ENCODE data around the gene UNC93B1.

UNC93B1 gene

DNA sequence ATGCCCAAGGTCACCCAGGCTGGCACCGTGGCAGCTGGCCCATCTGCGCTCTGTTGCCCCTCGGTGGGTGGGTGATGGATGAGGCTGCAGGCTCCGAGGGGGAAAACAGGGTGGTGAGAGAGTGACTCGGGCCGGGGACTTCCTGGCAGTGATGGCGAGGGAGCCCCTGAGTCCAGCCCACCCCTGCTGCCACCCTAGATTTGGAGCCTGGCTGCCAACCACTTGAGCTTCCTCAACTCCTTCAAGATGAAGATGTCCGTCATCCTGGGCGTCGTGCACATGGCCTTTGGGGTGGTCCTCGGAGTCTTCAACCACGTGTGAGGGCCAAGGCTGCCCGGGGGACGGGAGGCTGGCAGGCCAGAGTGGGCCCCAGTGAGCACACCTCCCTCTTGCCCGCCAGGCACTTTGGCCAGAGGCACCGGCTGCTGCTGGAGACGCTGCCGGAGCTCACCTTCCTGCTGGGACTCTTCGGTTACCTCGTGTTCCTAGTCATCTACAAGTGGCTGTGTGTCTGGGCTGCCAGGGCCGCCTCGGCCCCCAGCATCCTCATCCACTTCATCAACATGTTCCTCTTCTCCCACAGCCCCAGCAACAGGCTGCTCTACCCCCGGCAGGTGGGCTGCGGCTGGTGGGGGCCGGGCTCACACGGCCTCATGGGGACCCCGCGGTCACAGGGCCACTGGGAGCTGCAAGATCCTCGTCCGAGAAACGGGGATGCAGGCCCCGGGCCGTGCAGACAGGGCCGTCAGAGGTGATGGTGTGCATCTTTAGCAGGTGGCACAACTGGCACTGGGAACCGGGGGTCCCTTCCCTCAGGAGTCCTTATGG is 45.0 kb upstream of the UNC93B1 start:
- Histone ChIP-seq H3K4me3 (ENCODE audit: low read length in 2 of 2) (no peak overlapping the region), H3K9me3 (replicated peaks in 1 of 2; ENCODE audit: control insufficient read depth in 2 of 2, insufficient read depth in 1 of 2, low read depth in 1 of 2, low read length in 2 of 2) (peaks cover 0 to 2% of the 10 kb centered on the region in 2 donors), H4K8ac (ENCODE audit: low read depth, low read length) (no peak overlapping the region), H3K27me3 (ENCODE audit: control insufficient read depth in 3 of 3, insufficient read depth in 3 of 3, low read depth in 1 of 3, low read length in 3 of 3) (no peaks in the 10 kb centered on the region), H3K23ac (ENCODE audit: low read depth, low read length, poor library complexity) (no peak overlapping the region), H2BK5ac (ENCODE audit: low read length) (peak overlapping the region; percentile 53), H3K4ac (ENCODE audit: low read length) (no peak overlapping the region), H2AFZ (ENCODE audit: low read length) (peak overlapping the region; percentile 15), H3K79me1 (ENCODE audit: low read depth, low read length) (peaks cover 2% of the 10 kb centered on the region), H3K36me3 (replicated peaks in 1 of 2; ENCODE audit: control insufficient read depth in 2 of 2, insufficient read depth in 2 of 2, low read length in 2 of 2) (no peaks in the 10 kb centered on the region), H4K91ac (ENCODE audit: low read depth, low read length, poor library complexity) (no peak overlapping the region), H3K4me1 (ENCODE audit: control insufficient read depth in 2 of 2, insufficient read depth in 1 of 2, low read depth in 1 of 2, low read length in 2 of 2) (peaks cover 0 to 3% of the 10 kb centered on the region in 2 donors), H2BK120ac (ENCODE audit: low read depth, low read length) (no peak overlapping the region), H3K14ac (ENCODE audit: low read length) (peak overlapping the region; percentile 1), H3K18ac (ENCODE audit: low read length) (no peak overlapping the region), H3K4me2 (ENCODE audit: insufficient read depth, low read length, poor library complexity, severe bottlenecking) (no peak overlapping the region), H3K9ac (ENCODE audit: low read depth, low read length, poor library complexity) (peak overlapping the region; percentile 63), H2BK12ac (ENCODE audit: low read length) (peak overlapping the region; percentile 9), H2BK15ac (ENCODE audit: low read length) (no peak overlapping the region), H2AK5ac (ENCODE audit: low read depth, low read length) (no peak overlapping the region), H3K27ac (replicated peaks; ENCODE audit: low read length) (no peak overlapping the region)
- DNase-seq (ENCODE audit: low spot score) = no peak
- WGBS, 2 donors (ENCODE audit: extremely low coverage in 2 of 2, insufficient read length in 2 of 2, insufficient replicate concordance in 1 of 2) = no CpG with 5 or more reads among the region's 35 CpGs

GRCh38 chr11:68047437-68048290 is 43.8 kb upstream of the UNC93B1 start:
- H2AK5ac ChIP-seq (ENCODE audit: low read depth, low read length) = peak overlapping the region; percentile 75
- H3K4ac ChIP-seq (ENCODE audit: low read length) = peak overlapping the region; percentile 23
- H3K23ac ChIP-seq (ENCODE audit: low read depth, low read length, poor library complexity) = no peak overlapping the region
- peaks cover 0 to 2% of the 10 kb centered on the region in 2 donors for H3K9me3 ChIP-seq (replicated peaks in 1 of 2; ENCODE audit: control insufficient read depth in 2 of 2, insufficient read depth in 1 of 2, low read depth in 1 of 2, low read length in 2 of 2)
- H3K18ac ChIP-seq (ENCODE audit: low read length) = peak overlapping the region; percentile 64
- H3K14ac ChIP-seq (ENCODE audit: low read length) = no peak overlapping the region
- no peak for DNase-seq (ENCODE audit: low spot score)
- peak overlapping the region; percentile 87 for H2BK15ac ChIP-seq (ENCODE audit: low read length)
- H3K4me3 ChIP-seq (ENCODE audit: low read length in 2 of 2) = no peak overlapping the region
- H3K36me3 ChIP-seq (replicated peaks in 1 of 2; ENCODE audit: control insufficient read depth in 2 of 2, insufficient read depth in 2 of 2, low read length in 2 of 2) = no peaks in the 10 kb centered on the region
- no CpG with 5 or more reads among the region's 37 CpGs for WGBS, 2 donors (ENCODE audit: extremely low coverage in 2 of 2, insufficient read length in 2 of 2, insufficient replicate concordance in 1 of 2)
- no peak overlapping the region for H2BK120ac ChIP-seq (ENCODE audit: low read depth, low read length)
- H4K91ac ChIP-seq (ENCODE audit: low read depth, low read length, poor library complexity) = no peak overlapping the region
- H2BK12ac ChIP-seq (ENCODE audit: low read length) = peak overlapping the region; percentile 41
- H3K9ac ChIP-seq (ENCODE audit: low read depth, low read length, poor library complexity) = peak overlapping the region; percentile 81
- peak overlapping the region; percentile 42 for H2AFZ ChIP-seq (ENCODE audit: low read length)
- no peak overlapping the region for H3K27ac ChIP-seq (replicated peaks; ENCODE audit: low read length)
- peak overlapping the region; percentile 82 for H2BK5ac ChIP-seq (ENCODE audit: low read length)
- no peak overlapping the region for H4K8ac ChIP-seq (ENCODE audit: low read depth, low read length)
- H3K79me1 ChIP-seq (ENCODE audit: low read depth, low read length) = no peaks in the 10 kb centered on the region
- no peaks in the 10 kb centered on the region for H3K27me3 ChIP-seq (ENCODE audit: control insufficient read depth in 3 of 3, insufficient read depth in 3 of 3, low read depth in 1 of 3, low read length in 3 of 3)
- peaks cover 3 to 8% of the 10 kb centered on the region in 2 donors for H3K4me1 ChIP-seq (ENCODE audit: control insufficient read depth in 2 of 2, insufficient read depth in 1 of 2, low read depth in 1 of 2, low read length in 2 of 2)
- H3K4me2 ChIP-seq (ENCODE audit: insufficient read depth, low read length, poor library complexity, severe bottlenecking) = no peak overlapping the region

- Histone ChIP-seq H2BK120ac (ENCODE audit: low read depth, low read length) (no peak overlapping the region), H3K4me3 (ENCODE audit: low read length in 2 of 2) (no peak overlapping the region), H3K27ac (replicated peaks; ENCODE audit: low read length) (no peak overlapping the region), H3K23ac (ENCODE audit: low read depth, low read length, poor library complexity) (no peak overlapping the region), H3K4me2 (ENCODE audit: insufficient read depth, low read length, poor library complexity, severe bottlenecking) (no peak overlapping the region), H3K79me1 (ENCODE audit: low read depth, low read length) (peaks cover 2% of the 10 kb centered on the region), H3K36me3 (replicated peaks in 1 of 2; ENCODE audit: control insufficient read depth in 2 of 2, insufficient read depth in 2 of 2, low read length in 2 of 2) (no peaks in the 10 kb centered on the region), H2BK15ac (ENCODE audit: low read length) (no peak overlapping the region), H2BK12ac (ENCODE audit: low read length) (peak overlapping the region; percentile 10), H3K9me3 (replicated peaks in 1 of 2; ENCODE audit: control insufficient read depth in 2 of 2, insufficient read depth in 1 of 2, low read depth in 1 of 2, low read length in 2 of 2) (no peaks in the 10 kb centered on the region), H4K8ac (ENCODE audit: low read depth, low read length) (no peak overlapping the region), H2AK5ac (ENCODE audit: low read depth, low read length) (peak overlapping the region; percentile 66), H2AFZ (ENCODE audit: low read length) (no peak overlapping the region), H3K27me3 (ENCODE audit: control insufficient read depth in 3 of 3, insufficient read depth in 3 of 3, low read depth in 1 of 3, low read length in 3 of 3) (no peaks in the 10 kb centered on the region), H4K91ac (ENCODE audit: low read depth, low read length, poor library complexity) (peak overlapping the region; percentile 3), H3K4me1 (ENCODE audit: control insufficient read depth in 2 of 2, insufficient read depth in 1 of 2, low read depth in 1 of 2, low read length in 2 of 2) (peaks cover 3 to 19% of the 10 kb centered on the region in 2 donors), H3K18ac (ENCODE audit: low read length) (peak overlapping the region; percentile 89), H3K14ac (ENCODE audit: low read length) (no peak overlapping the region), H3K4ac (ENCODE audit: low read length) (no peak overlapping the region), H2BK5ac (ENCODE audit: low read length) (no peak overlapping the region), H3K9ac (ENCODE audit: low read depth, low read length, poor library complexity) (no peak overlapping the region)
- no CpG with 5 or more reads among the region's 18 CpGs for WGBS, 2 donors (ENCODE audit: extremely low coverage in 2 of 2, insufficient read length in 2 of 2, insufficient replicate concordance in 1 of 2)
- no peak for DNase-seq (ENCODE audit: low spot score)
These were observed 41.0 kb upstream of the UNC93B1 start for GRCh38 chr11:68044898-68045351.
